Stimulated activated naive CD4-positive, alpha-beta T cell treated with Interleukin-2 at 50 U/mL for 16 hours (primary cell): ENCODE data around the gene TRAF6.
"Not testable (repeated sequence)": the region's sequence is repeated elsewhere in the genome, so short reads cannot be mapped to it uniquely, and the experiment has no call there.

Experiments used
- DNase-seq: peaks from one replicate; lab custom pipeline; 2025; lab: John Stamatoyannopoulos, UW

The TRAF6 gene

GRCh38 chr11:36492724-36493304, 17.3 kb downstream of the TRAF6 start:
- DNase-seq = no peak

- no peak for DNase-seq
Observed at GRCh38 chr11:36490026-36490806, 19.9 kb downstream of the TRAF6 start.

- DNase-seq = no peak
Observed at GRCh38 chr11:36488096-36488495, 22.0 kb downstream of the TRAF6 start.

GRCh38 chr11:36487619-36488018, 22.5 kb downstream of the TRAF6 start:
- DNase-seq = no peak

GRCh38 chr11:36485298-36486002, 24.6 kb downstream of the TRAF6 start:
- DNase-seq = no peak

- DNase-seq = not testable (repeated sequence)
Observed at GRCh38 chr11:36483042-36483441, 27.0 kb downstream of the TRAF6 start.

GRCh38 chr11:36480833-36481232, 29.2 kb downstream of the TRAF6 start:
- DNase-seq = no peak

- DNase-seq = no peak
Observed at GRCh38 chr11:36478700-36479329, 31.3 kb downstream of the TRAF6 start.

GRCh38 chr11:36475192-36475591, 34.9 kb downstream of the TRAF6 start:
- DNase-seq = no peak

- no peak for DNase-seq
Observed at GRCh38 chr11:36471577-36471976, 38.5 kb downstream of the TRAF6 start.

- no peak for DNase-seq
Observed at GRCh38 chr11:36469881-36470802, 39.9 kb downstream of the TRAF6 start.

GRCh38 chr11:36469063-36469462, 41.0 kb downstream of the TRAF6 start:
- no peak for DNase-seq

GRCh38 chr11:36467916-36468315, 42.2 kb downstream of the TRAF6 start:
- DNase-seq = no peak

GRCh38 chr11:36467012-36467411, 43.1 kb downstream of the TRAF6 start:
- DNase-seq = no peak

GRCh38 chr11:36465449-36466163, 44.5 kb downstream of the TRAF6 start:
- DNase-seq = no peak

GRCh38 chr11:36464720-36465119, 45.4 kb downstream of the TRAF6 start:
- no peak for DNase-seq

GRCh38 chr11:36463781-36464180, 46.3 kb downstream of the TRAF6 start:
- no peak for DNase-seq

GRCh38 chr11:36462321-36462720, 47.8 kb downstream of the TRAF6 start:
- DNase-seq = no peak

GRCh38 chr11:36460220-36460619, 49.9 kb downstream of the TRAF6 start:
- DNase-seq = no peak

GRCh38 chr11:36459046-36459445, 51.0 kb downstream of the TRAF6 start:
- no peak for DNase-seq
